GM23338 (cell line): ENCODE measurements around the gene WNT2. TPM values are rescaled to one million over a fixed set of nuclear protein-coding genes. Genes with fewer than 3 reads are reported as not detected.

Experiments
- ATAC-seq: fragments of 200-7000 bp; cut with Tn5 transposase; 3 replicates; pipeline ENCODE4 v1.9.1; 2020
- DNase-seq: peaks from one replicate; pipeline ENCODE4 v3.0.0-alpha.2; 2015; ENCODE audit warnings: low spot score
- H2AFZ ChIP-seq: fragments of 200-600 bp; sonication (generic); 2 replicates; pipeline ENCODE4 v1.8.0; 2016; ENCODE audit warnings: antibody characterized with exemption, mild to moderate bottlenecking, moderate library complexity
- H3F3A ChIP-seq: fragments of 200-600 bp; sonication (generic); replicated peaks from 2 replicates; pipeline ENCODE4 v1.8.0; 2017; ENCODE audit warnings: antibody characterized with exemption, mixed run types, low read depth
- H3K27ac ChIP-seq: fragments of 200-600 bp; sonication (generic); 2 replicates; pipeline ENCODE4 v1.6.1; 2016; ENCODE audit warnings: low read depth
- H3K27me3 ChIP-seq: fragments of 200-600 bp; sonication (generic); 2 replicates; pipeline ENCODE4 v1.8.0; 2016; ENCODE audit warnings: mild to moderate bottlenecking, mixed run types, moderate library complexity; ENCODE audit not compliant: insufficient read depth
- H3K36me3 ChIP-seq: fragments of 200-600 bp; sonication (generic); 2 replicates; pipeline ENCODE4 v1.8.0; 2016; ENCODE audit warnings: mild to moderate bottlenecking; ENCODE audit not compliant: insufficient read depth
- H3K4me1 ChIP-seq: fragments of 200-600 bp; sonication (generic); 2 replicates; pipeline ENCODE4 v1.8.0; 2016; ENCODE audit warnings: mild to moderate bottlenecking, moderate library complexity; ENCODE audit not compliant: insufficient read depth
- H3K4me2 ChIP-seq: fragments of 200-600 bp; sonication (generic); 2 replicates; pipeline ENCODE4 v1.7.1; 2017; ENCODE audit warnings: mixed run types
- H3K4me3 ChIP-seq: fragments of 200-600 bp; sonication (generic); 2 replicates; pipeline ENCODE4 v1.6.1; 2016; ENCODE audit warnings: mixed run types
- H3K79me2 ChIP-seq: fragments of 200-600 bp; sonication (generic); replicated peaks from 2 replicates; pipeline ENCODE4 v1.8.0; 2017; ENCODE audit warnings: mild to moderate bottlenecking; ENCODE audit not compliant: insufficient read depth
- H3K9me2 ChIP-seq: fragments of 200-600 bp; sonication (generic); 2 replicates; pipeline ENCODE4 v1.8.0; 2017; ENCODE audit not compliant: insufficient read depth
- H4K20me1 ChIP-seq: fragments of 200-600 bp; sonication (generic); replicated peaks from 2 replicates; pipeline ENCODE4 v1.8.0; 2017; ENCODE audit warnings: mild to moderate bottlenecking; ENCODE audit not compliant: insufficient read depth
- H3K27ac Mint-ChIP-seq: 2 replicates; pipeline ENCODE4 v1.8.0; 2020; ENCODE audit warnings: inconsistent platforms, mild to moderate bottlenecking, moderate library complexity, mixed read lengths
- H3K27me3 Mint-ChIP-seq: 3 replicates; pipeline ENCODE4 v1.8.0; 2022; ENCODE audit warnings: low read depth, mild to moderate bottlenecking, moderate library complexity, mixed read lengths, inconsistent platforms; ENCODE audit not compliant: insufficient read depth, poor library complexity
- H3K36me3 Mint-ChIP-seq: 3 replicates; pipeline ENCODE4 v1.8.0; 2021; ENCODE audit warnings: low read depth, mild to moderate bottlenecking, inconsistent platforms, moderate library complexity, mixed read lengths
- H3K4me1 Mint-ChIP-seq: 3 replicates; pipeline ENCODE4 v1.8.0; 2020; ENCODE audit warnings: mild to moderate bottlenecking, inconsistent platforms, mixed read lengths
- H3K4me3 Mint-ChIP-seq: 3 replicates; pipeline ENCODE4 v1.8.0; 2021; ENCODE audit warnings: moderate library complexity, mild to moderate bottlenecking, inconsistent platforms, mixed read lengths
- H3K9me3 Mint-ChIP-seq: 3 replicates; pipeline ENCODE4 v1.8.0; 2020; ENCODE audit warnings: moderate library complexity, mild to moderate bottlenecking, inconsistent platforms, mixed read lengths
- CREB1 ChIP-seq: fragments of 250-450 bp; sonication (Bioruptor Pico); IDR thresholded peaks from 2 replicates; pipeline ENCODE4 v1.5.0; 2020; ENCODE audit warnings: low read depth, mild to moderate bottlenecking, moderate library complexity
- CTCF ChIP-seq, 2 experiments: fragments of 200-600 bp in 1 of 2; sonication (generic) in 1 of 2; conservative IDR thresholded peaks; 2 replicates each; pipeline versions ENCODE4 v1.5.1 to v1.6.1; 2016 to 2017; ENCODE audit warnings: antibody characterized with exemption in 2 of 2, low read depth in 2 of 2, mild to moderate bottlenecking in 2 of 2, moderate library complexity in 1 of 2
- ETS1 ChIP-seq: IDR thresholded peaks from 2 replicates; pipeline ENCODE4 v1.6.1; 2016; ENCODE audit warnings: antibody characterized with exemption
- EZH2 ChIP-seq: fragments of 200-600 bp; sonication (generic); IDR thresholded peaks from one replicate; pipeline ENCODE4 v1.8.0; 2017; ENCODE audit warnings: antibody characterized with exemption, mild to moderate bottlenecking, low read depth; ENCODE audit not compliant: unreplicated experiment
- EZH2phosphoT487 ChIP-seq: fragments of 200-600 bp; sonication (generic); IDR thresholded peaks from one replicate; pipeline ENCODE4 v1.8.1; 2018; ENCODE audit warnings: antibody characterized with exemption; ENCODE audit not compliant: unreplicated experiment
- JUNB ChIP-seq: IDR thresholded peaks from one replicate; pipeline ENCODE4 v1.6.1; 2016; ENCODE audit warnings: antibody characterized with exemption; ENCODE audit not compliant: unreplicated experiment
- NANOG ChIP-seq: IDR thresholded peaks from 2 replicates; pipeline ENCODE4 v1.6.1; 2016; ENCODE audit warnings: antibody characterized with exemption, borderline replicate concordance
- POLR2AphosphoS5 ChIP-seq: IDR thresholded peaks from 2 replicates; pipeline ENCODE4 v1.6.1; 2016; ENCODE audit warnings: antibody characterized with exemption, low read depth
- STAT1 ChIP-seq: IDR thresholded peaks from one replicate; pipeline ENCODE4 v1.6.1; 2016; ENCODE audit warnings: antibody characterized with exemption; ENCODE audit not compliant: unreplicated experiment
- ZNF114 ChIP-seq: fragments of 250-450 bp; sonication (Bioruptor Pico); IDR thresholded peaks from 2 replicates; pipeline ENCODE4 v1.5.0; 2020; ENCODE audit warnings: mild to moderate bottlenecking, moderate library complexity
- ZNF331 ChIP-seq: fragments of 250-450 bp; sonication (Bioruptor Pico); IDR thresholded peaks from 2 replicates; pipeline ENCODE4 v1.5.0; 2020; ENCODE audit warnings: low read depth, mild to moderate bottlenecking, moderate library complexity
- polyA plus RNA-seq: library from polyadenylated mRNA; unstranded; fragments of >200 nt; fragmentation: Nextera tagmentation; extraction: Ambion mirVana; gene quantifications from 2 replicates; pipeline ENCODE4 v1.2.1, GENCODE V29; 2016
- total RNA-seq: library from RNA; depleted of rRNA; stranded (reverse); fragments of >200 nt; shearing (Covaris generic); gene quantifications from 2 replicates; pipeline ENCODE4 v1.2.3, GENCODE V29; 2014
- TF ChIP-seq, protein P1 (sequence below): fragments of 250-450 bp; sonication (Bioruptor Pico); IDR thresholded peaks from 2 replicates; pipeline ENCODE4 v1.5.0; 2020; ENCODE audit warnings: mild to moderate bottlenecking, moderate library complexity
- TF ChIP-seq, protein P2 (sequence below): IDR thresholded peaks from one replicate; pipeline ENCODE4 v1.6.1; 2018; ENCODE audit warnings: antibody characterized with exemption; ENCODE audit not compliant: unreplicated experiment

The WNT2 gene
- total and polyA plus RNA-seq, 2 experiments from 2014 or later, result not detected

DNA sequence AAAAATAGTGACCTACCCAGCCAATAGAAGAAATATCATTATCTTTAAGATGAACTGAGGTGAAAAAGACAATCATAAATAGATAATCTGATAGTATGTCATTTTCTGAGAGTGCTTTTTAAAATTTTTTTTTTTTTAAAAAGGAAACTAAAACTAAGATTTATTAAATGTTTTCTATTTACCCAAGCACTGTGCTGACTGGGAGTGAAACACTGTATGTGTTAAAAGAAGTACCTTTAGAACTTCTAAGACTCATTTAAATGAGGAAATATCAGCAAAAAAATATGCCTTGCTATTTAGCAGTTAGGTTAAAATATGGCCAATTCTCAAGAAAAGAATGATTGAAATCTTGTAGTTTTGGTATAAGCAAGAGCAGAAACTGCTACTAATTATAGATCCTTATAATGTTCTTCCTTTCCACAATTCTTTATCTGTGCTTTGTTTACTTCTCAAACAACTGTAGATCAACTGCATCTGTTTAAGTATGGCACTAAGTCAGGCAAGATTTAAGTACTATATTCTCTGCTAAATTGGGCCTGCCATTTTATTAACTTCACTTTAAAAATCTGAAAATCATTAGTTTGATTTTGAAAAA, 39.5 kb upstream of the WNT2 start:
- Mint-ChIP-seq H3K4me1 (peaks cover 3% of the 10 kb centered on the region), H3K27me3 (no peaks in the 10 kb centered on the region), H3K4me3 (no peak overlapping the region), H3K9me3 (no peaks in the 10 kb centered on the region), H3K27ac (no peak overlapping the region), H3K36me3 (no peaks in the 10 kb centered on the region)
- no peak for TF ChIP-seq EZH2
- no peak for TF ChIP-seq CTCF (conservative IDR thresholded peaks at IDR 0.05; ENCODE audit: low read depth in 2 of 2)
- no peak for TF ChIP-seq POLR2AphosphoS5
- no peak for TF ChIP-seq ETS1
- TF ChIP-seq ZNF114 (CRISPR knock-in tag), result no peak
- TF ChIP-seq, protein P1, sequence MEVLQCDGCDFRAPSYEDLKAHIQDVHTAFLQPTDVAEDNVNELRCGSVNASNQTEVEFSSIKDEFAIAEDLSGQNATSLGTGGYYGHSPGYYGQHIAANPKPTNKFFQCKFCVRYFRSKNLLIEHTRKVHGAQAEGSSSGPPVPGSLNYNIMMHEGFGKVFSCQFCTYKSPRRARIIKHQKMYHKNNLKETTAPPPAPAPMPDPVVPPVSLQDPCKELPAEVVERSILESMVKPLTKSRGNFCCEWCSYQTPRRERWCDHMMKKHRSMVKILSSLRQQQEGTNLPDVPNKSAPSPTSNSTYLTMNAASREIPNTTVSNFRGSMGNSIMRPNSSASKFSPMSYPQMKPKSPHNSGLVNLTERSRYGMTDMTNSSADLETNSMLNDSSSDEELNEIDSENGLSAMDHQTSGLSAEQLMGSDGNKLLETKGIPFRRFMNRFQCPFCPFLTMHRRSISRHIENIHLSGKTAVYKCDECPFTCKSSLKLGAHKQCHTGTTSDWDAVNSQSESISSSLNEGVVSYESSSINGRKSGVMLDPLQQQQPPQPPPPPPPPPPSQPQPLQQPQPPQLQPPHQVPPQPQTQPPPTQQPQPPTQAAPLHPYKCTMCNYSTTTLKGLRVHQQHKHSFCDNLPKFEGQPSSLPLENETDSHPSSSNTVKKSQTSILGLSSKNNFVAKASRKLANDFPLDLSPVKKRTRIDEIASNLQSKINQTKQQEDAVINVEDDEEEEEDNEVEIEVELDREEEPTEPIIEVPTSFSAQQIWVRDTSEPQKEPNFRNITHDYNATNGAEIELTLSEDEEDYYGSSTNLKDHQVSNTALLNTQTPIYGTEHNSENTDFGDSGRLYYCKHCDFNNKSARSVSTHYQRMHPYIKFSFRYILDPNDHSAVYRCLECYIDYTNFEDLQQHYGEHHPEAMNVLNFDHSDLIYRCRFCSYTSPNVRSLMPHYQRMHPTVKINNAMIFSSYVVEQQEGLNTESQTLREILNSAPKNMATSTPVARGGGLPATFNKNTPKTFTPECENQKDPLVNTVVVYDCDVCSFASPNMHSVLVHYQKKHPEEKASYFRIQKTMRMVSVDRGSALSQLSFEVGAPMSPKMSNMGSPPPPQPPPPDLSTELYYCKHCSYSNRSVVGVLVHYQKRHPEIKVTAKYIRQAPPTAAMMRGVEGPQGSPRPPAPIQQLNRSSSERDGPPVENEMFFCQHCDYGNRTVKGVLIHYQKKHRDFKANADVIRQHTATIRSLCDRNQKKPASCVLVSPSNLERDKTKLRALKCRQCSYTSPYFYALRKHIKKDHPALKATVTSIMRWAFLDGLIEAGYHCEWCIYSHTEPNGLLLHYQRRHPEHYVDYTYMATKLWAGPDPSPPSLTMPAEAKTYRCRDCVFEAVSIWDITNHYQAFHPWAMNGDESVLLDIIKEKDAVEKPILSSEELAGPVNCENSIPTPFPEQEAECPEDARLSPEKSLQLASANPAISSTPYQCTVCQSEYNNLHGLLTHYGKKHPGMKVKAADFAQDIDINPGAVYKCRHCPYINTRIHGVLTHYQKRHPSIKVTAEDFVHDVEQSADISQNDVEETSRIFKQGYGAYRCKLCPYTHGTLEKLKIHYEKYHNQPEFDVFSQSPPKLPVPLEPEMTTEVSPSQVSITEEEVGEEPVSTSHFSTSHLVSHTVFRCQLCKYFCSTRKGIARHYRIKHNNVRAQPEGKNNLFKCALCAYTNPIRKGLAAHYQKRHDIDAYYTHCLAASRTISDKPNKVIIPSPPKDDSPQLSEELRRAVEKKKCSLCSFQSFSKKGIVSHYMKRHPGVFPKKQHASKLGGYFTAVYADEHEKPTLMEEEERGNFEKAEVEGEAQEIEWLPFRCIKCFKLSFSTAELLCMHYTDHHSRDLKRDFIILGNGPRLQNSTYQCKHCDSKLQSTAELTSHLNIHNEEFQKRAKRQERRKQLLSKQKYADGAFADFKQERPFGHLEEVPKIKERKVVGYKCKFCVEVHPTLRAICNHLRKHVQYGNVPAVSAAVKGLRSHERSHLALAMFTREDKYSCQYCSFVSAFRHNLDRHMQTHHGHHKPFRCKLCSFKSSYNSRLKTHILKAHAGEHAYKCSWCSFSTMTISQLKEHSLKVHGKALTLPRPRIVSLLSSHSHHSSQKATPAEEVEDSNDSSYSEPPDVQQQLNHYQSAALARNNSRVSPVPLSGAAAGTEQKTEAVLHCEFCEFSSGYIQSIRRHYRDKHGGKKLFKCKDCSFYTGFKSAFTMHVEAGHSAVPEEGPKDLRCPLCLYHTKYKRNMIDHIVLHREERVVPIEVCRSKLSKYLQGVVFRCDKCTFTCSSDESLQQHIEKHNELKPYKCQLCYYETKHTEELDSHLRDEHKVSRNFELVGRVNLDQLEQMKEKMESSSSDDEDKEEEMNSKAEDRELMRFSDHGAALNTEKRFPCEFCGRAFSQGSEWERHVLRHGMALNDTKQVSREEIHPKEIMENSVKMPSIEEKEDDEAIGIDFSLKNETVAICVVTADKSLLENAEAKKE (CRISPR knock-in tag), result no peak
- no peak for TF ChIP-seq STAT1
- TF ChIP-seq NANOG, result no peak
- no peak for TF ChIP-seq ZNF331 (CRISPR knock-in tag)
- TF ChIP-seq, protein P2, sequence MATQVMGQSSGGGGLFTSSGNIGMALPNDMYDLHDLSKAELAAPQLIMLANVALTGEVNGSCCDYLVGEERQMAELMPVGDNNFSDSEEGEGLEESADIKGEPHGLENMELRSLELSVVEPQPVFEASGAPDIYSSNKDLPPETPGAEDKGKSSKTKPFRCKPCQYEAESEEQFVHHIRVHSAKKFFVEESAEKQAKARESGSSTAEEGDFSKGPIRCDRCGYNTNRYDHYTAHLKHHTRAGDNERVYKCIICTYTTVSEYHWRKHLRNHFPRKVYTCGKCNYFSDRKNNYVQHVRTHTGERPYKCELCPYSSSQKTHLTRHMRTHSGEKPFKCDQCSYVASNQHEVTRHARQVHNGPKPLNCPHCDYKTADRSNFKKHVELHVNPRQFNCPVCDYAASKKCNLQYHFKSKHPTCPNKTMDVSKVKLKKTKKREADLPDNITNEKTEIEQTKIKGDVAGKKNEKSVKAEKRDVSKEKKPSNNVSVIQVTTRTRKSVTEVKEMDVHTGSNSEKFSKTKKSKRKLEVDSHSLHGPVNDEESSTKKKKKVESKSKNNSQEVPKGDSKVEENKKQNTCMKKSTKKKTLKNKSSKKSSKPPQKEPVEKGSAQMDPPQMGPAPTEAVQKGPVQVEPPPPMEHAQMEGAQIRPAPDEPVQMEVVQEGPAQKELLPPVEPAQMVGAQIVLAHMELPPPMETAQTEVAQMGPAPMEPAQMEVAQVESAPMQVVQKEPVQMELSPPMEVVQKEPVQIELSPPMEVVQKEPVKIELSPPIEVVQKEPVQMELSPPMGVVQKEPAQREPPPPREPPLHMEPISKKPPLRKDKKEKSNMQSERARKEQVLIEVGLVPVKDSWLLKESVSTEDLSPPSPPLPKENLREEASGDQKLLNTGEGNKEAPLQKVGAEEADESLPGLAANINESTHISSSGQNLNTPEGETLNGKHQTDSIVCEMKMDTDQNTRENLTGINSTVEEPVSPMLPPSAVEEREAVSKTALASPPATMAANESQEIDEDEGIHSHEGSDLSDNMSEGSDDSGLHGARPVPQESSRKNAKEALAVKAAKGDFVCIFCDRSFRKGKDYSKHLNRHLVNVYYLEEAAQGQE, result no peak
- no peak for TF ChIP-seq JUNB
- no peak for TF ChIP-seq EZH2phosphoT487
- no peak for TF ChIP-seq CREB1
- Histone ChIP-seq H3K27me3 (no peaks in the 10 kb centered on the region), H3K27ac (no peak overlapping the region), H3K4me2 (no peak overlapping the region), H4K20me1 (no peaks in the 10 kb centered on the region), H2AFZ (no peak overlapping the region), H3K4me1 (no peaks in the 10 kb centered on the region), H3K4me3 (no peak overlapping the region), H3K36me3 (no peaks in the 10 kb centered on the region), H3F3A (no peaks in the 10 kb centered on the region), H3K9me2 (no peaks in the 10 kb centered on the region), H3K79me2 (no peaks in the 10 kb centered on the region)
- DNase-seq (no peak), ATAC-seq (no peak)
